Cardiac muscle cell (in vitro differentiated cells and primary cell): Measurements from ENCODE around the gene DLG2. TPM values are rescaled to one million over a fixed set of nuclear protein-coding genes. Genes with fewer than 3 reads are reported as not detected.

Experiments
- DNase-seq, 2 donors: peaks; one replicate each; pipeline versions ENCODE4 v3.0.0 to v3.0.0-alpha.2; 2010 to 2017; ENCODE audit warnings: low read depth in 1 of 2, low spot score in 1 of 2
- H3K27ac ChIP-seq: fragments of 200-600 bp; sonication (generic); 2 replicates; pipeline ENCODE4 v1.5.1; 2016
- H3K27me3 ChIP-seq: fragments of 200-600 bp; sonication (generic); 2 replicates; pipeline ENCODE4 v1.6.0; 2016; ENCODE audit warnings: control low read depth
- H3K36me3 ChIP-seq: fragments of 200-600 bp; sonication (generic); 2 replicates; pipeline ENCODE4 v1.5.1; 2016; ENCODE audit warnings: control low read depth
- H3K4me1 ChIP-seq: fragments of 200-600 bp; sonication (generic); 2 replicates; pipeline ENCODE4 v1.8.1; 2017; ENCODE audit warnings: low read depth, mild to moderate bottlenecking, mixed run types
- H3K4me3 ChIP-seq: fragments of 200-600 bp; sonication (generic); 2 replicates; pipeline ENCODE4 v1.5.1; 2016; ENCODE audit warnings: mild to moderate bottlenecking
- H3K9me3 ChIP-seq: fragments of 200-600 bp; sonication (generic); 2 replicates; pipeline ENCODE4 v1.5.1; 2017; ENCODE audit warnings: low read depth, mild to moderate bottlenecking, control low read depth
- polyA plus RNA-seq: library from polyadenylated mRNA; unstranded; fragments of >200 nt; fragmentation: Nextera tagmentation; extraction: Ambion mirVana; gene quantifications from 2 replicates; pipeline ENCODE4 v1.2.1, GENCODE V29; 2016
- total RNA-seq: library from RNA; depleted of rRNA; stranded (reverse); fragments of >200 nt; gene quantifications from 2 replicates; pipeline ENCODE4 v1.2.3, GENCODE V29; 2016
- TF ChIP-seq, protein P1 (sequence below): IDR thresholded peaks from 2 replicates; pipeline ENCODE4 v1.5.1; 2012; ENCODE audit warnings: low read depth, mild to moderate bottlenecking, low read length

The DLG2 gene
- total and polyA plus RNA-seq, 2 experiments from 2014 or later: 3.5 to 15.9 TPM

DNA sequence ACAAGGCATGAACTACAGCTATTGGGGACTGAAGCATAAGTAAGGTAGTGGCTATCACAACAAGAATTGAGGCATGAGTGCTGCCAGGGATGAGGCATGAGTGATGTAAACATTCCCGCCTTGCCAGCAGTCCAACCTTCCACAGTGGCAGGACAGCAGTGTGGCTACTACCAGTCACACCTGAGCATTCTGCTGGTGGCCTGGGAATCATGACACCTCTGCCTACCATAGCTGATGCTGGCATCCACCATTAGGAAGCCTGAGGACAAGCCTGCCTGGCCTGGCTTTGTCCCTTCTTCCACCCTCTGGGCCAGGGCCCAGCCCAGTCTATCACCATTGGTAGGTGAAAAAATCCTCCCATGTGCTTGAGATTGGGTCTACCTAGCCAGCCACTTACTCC, 1628.2 kb downstream of the DLG2 start:
- TF ChIP-seq, protein P1, sequence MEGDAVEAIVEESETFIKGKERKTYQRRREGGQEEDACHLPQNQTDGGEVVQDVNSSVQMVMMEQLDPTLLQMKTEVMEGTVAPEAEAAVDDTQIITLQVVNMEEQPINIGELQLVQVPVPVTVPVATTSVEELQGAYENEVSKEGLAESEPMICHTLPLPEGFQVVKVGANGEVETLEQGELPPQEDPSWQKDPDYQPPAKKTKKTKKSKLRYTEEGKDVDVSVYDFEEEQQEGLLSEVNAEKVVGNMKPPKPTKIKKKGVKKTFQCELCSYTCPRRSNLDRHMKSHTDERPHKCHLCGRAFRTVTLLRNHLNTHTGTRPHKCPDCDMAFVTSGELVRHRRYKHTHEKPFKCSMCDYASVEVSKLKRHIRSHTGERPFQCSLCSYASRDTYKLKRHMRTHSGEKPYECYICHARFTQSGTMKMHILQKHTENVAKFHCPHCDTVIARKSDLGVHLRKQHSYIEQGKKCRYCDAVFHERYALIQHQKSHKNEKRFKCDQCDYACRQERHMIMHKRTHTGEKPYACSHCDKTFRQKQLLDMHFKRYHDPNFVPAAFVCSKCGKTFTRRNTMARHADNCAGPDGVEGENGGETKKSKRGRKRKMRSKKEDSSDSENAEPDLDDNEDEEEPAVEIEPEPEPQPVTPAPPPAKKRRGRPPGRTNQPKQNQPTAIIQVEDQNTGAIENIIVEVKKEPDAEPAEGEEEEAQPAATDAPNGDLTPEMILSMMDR: no peak
- H3K4me3 ChIP-seq: no peak overlapping the region
- H3K27ac ChIP-seq: no peak overlapping the region
- no peaks in the 10 kb centered on the region for H3K27me3 ChIP-seq
- no peaks in the 10 kb centered on the region for H3K36me3 ChIP-seq
- H3K4me1 ChIP-seq: no peaks in the 10 kb centered on the region
- no peak for DNase-seq
- H3K9me3 ChIP-seq: no peaks in the 10 kb centered on the region

DNA sequence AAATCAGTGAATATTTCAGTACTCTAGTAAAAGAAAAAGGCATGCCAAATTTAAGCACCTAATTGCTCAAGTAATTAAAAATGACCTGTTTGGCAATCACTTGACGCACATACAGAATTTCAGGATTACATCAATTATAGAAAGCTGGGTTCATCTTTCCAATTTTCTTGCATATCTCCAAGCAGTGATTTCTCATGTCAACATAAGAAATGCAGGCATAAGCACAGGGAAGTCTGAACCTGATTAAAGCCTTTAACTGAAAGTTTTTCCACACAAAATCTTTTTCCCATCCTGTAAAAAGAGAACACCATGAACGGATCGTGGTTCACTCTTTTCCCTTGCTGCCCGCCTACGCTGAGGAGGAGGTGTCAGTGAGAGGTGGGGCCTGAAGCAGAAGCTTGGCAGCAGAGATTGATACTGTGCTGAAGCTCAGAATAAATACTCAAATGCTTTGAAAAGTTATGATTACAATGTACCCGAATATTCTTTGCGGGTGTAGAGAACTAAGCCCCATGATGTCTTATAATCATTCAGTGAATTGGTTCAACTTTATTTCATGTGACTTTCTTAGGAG, 1636.9 kb downstream of the DLG2 start:
- H3K27ac ChIP-seq: no peak overlapping the region
- no peak overlapping the region for H3K4me3 ChIP-seq
- TF ChIP-seq, protein P1: no peak
- no peaks in the 10 kb centered on the region for H3K27me3 ChIP-seq
- DNase-seq: no peak
- no peaks in the 10 kb centered on the region for H3K9me3 ChIP-seq
- no peaks in the 10 kb centered on the region for H3K4me1 ChIP-seq
- no peaks in the 10 kb centered on the region for H3K36me3 ChIP-seq

GRCh38 chr11:83982825-83983224, 1644.3 kb downstream of the DLG2 start:
- Histone ChIP-seq H3K4me3 (no peak overlapping the region), H3K9me3 (no peaks in the 10 kb centered on the region), H3K27me3 (no peaks in the 10 kb centered on the region), H3K36me3 (no peaks in the 10 kb centered on the region), H3K27ac (no peak overlapping the region), H3K4me1 (peaks cover 9% of the 10 kb centered on the region)
- no peak for DNase-seq
- TF ChIP-seq, protein P1: no peak

GRCh38 chr11:83979593-83979992, 1647.6 kb downstream of the DLG2 start:
- DNase-seq: peak in 1 of 2 donors; percentile 9
- no peaks in the 10 kb centered on the region for H3K9me3 ChIP-seq
- H3K4me1 ChIP-seq: peaks cover 9% of the 10 kb centered on the region
- H3K27me3 ChIP-seq: no peaks in the 10 kb centered on the region
- TF ChIP-seq, protein P1: no peak
- H3K36me3 ChIP-seq: no peaks in the 10 kb centered on the region
- H3K4me3 ChIP-seq: no peak overlapping the region
- no peak overlapping the region for H3K27ac ChIP-seq

- no peaks in the 10 kb centered on the region for H3K27me3 ChIP-seq
- H3K36me3 ChIP-seq: no peaks in the 10 kb centered on the region
- H3K27ac ChIP-seq: no peak overlapping the region
- no peaks in the 10 kb centered on the region for H3K9me3 ChIP-seq
- DNase-seq: no peak
- H3K4me1 ChIP-seq: peaks cover 9% of the 10 kb centered on the region
- TF ChIP-seq, protein P1: no peak
- H3K4me3 ChIP-seq: no peak overlapping the region
Measured at GRCh38 chr11:83978942-83979341, 1648.2 kb downstream of the DLG2 start.

DNA sequence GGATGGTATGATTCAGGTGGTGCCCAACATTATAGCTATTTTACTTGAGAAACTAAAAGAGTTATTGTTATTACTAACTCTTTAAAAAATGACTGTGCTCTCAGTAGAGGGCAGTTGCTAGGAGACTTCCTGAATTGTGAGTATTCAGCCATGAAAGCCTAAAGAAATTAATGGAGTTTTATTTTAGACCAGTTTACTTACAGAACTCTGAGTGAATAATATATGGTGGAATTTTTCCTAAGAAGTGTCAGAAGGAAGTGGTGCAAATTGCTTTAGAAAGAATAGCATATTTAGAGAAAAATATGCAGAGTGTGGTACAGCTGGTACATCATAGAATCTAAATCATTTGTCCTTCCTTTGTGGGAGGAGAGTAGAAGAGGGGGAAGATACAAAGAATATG, 1651.1 kb downstream of the DLG2 start:
- TF ChIP-seq, protein P1: no peak
- H3K27ac ChIP-seq: no peak overlapping the region

More for the DNA sequence above, 1651.1 kb downstream of the DLG2 start:
- H3K9me3 ChIP-seq: no peaks in the 10 kb centered on the region
- H3K4me1 ChIP-seq: peaks cover 9% of the 10 kb centered on the region
- DNase-seq: no peak
- no peaks in the 10 kb centered on the region for H3K27me3 ChIP-seq
- H3K4me3 ChIP-seq: no peak overlapping the region
- H3K36me3 ChIP-seq: no peaks in the 10 kb centered on the region
